Keratinocyte (primary cell): Measurements from ENCODE around the gene FAM236D. TPM values are rescaled to one million over a fixed set of nuclear protein-coding genes. Genes with fewer than 3 reads are reported as not detected.
"Not testable (repeated sequence)": the region's sequence is repeated elsewhere in the genome, so short reads cannot be mapped to it uniquely, and the experiment has no call there.

Experiments
- DNase-seq: peaks from one replicate; pipeline ENCODE4 v3.0.0-alpha.2; 2011; ENCODE audit warnings: low read depth, missing footprints, low spot score
- FAIRE-seq: peaks from 2 replicates; lab custom pipeline; 2011; peaks lifted over from hg19 to GRCh38; lab: Jason Lieb, UNC
- H2AFZ ChIP-seq: 2 replicates; pipeline ENCODE4 v1.6.0; 2012; ENCODE audit warnings: low read length, control low read depth, inconsistent platforms; ENCODE audit not compliant: control insufficient read depth
- H3K27ac ChIP-seq: 2 replicates; pipeline ENCODE4 v1.5.1; 2011; ENCODE audit warnings: low read length; ENCODE audit not compliant: control insufficient read depth, insufficient read depth
- H3K27me3 ChIP-seq: 3 replicates; pipeline ENCODE4 v1.6.0; 2011; ENCODE audit warnings: low read length; ENCODE audit not compliant: control insufficient read depth, insufficient read depth; ENCODE audit errors: extremely low read depth
- H3K36me3 ChIP-seq, 2 experiments: 2 replicates in 1 of 2; 3 replicates in 1 of 2; pipeline ENCODE4 v1.5.1; 2011; ENCODE audit warnings: low read length in 2 of 2, mild to moderate bottlenecking in 1 of 2; ENCODE audit not compliant: control insufficient read depth in 2 of 2, insufficient read depth in 2 of 2; ENCODE audit errors: extremely low read depth in 1 of 2
- H3K4me1 ChIP-seq: 3 replicates; pipeline ENCODE4 v1.5.1; 2011; ENCODE audit warnings: low read length; ENCODE audit not compliant: control insufficient read depth, insufficient read depth; ENCODE audit errors: extremely low read depth
- H3K4me2 ChIP-seq: 3 replicates; pipeline ENCODE4 v1.6.0; 2011; ENCODE audit warnings: low read depth, low read length; ENCODE audit not compliant: control insufficient read depth, insufficient read depth; ENCODE audit errors: extremely low read depth
- H3K4me3 ChIP-seq, 3 experiments: fragments of 200-600 bp in 1 of 3; sonication (generic) in 1 of 3; 2 replicates in 2 of 3; 3 replicates in 1 of 3; pipeline ENCODE4 v1.5.1; 2011 to 2016; ENCODE audit warnings: low read length in 3 of 3, mild to moderate bottlenecking in 3 of 3, control low read depth in 2 of 3, inconsistent platforms in 1 of 3, low read depth in 1 of 3, mixed read lengths in 1 of 3, mixed run types in 1 of 3, moderate library complexity in 1 of 3; ENCODE audit not compliant: control insufficient read depth in 2 of 3, insufficient read depth in 2 of 3; ENCODE audit errors: extremely low read depth in 1 of 3
- H3K79me2 ChIP-seq: 2 replicates; pipeline ENCODE4 v1.6.0; 2012; ENCODE audit warnings: low read length; ENCODE audit not compliant: control insufficient read depth, insufficient read depth
- H3K9ac ChIP-seq: 3 replicates; pipeline ENCODE4 v1.6.0; 2011; ENCODE audit warnings: low read length; ENCODE audit not compliant: control insufficient read depth, insufficient read depth; ENCODE audit errors: extremely low read depth
- H3K9me1 ChIP-seq: 3 replicates; pipeline ENCODE4 v1.6.0; 2011; ENCODE audit warnings: low read length; ENCODE audit not compliant: control insufficient read depth, insufficient read depth; ENCODE audit errors: extremely low read depth
- H3K9me3 ChIP-seq: 2 replicates; pipeline ENCODE4 v1.5.1; 2012; ENCODE audit warnings: low read depth, low read length; ENCODE audit not compliant: control insufficient read depth
- H4K20me1 ChIP-seq: 3 replicates; pipeline ENCODE4 v1.6.0; 2011; ENCODE audit warnings: low read length; ENCODE audit not compliant: control insufficient read depth, insufficient read depth; ENCODE audit errors: extremely low read depth
- dilution Hi-C: fragments of 300-500 bp; cut with MboI; formaldehyde crosslinking; loops from one replicate; pipeline ENCODE4 v1.7.0; 2020; ENCODE audit warnings: low sequenced_read_pairs; ENCODE audit not compliant: extremely low pct_ligation_motif_present
- polyA plus RNA-seq, 5 experiments: library from polyadenylated mRNA; depleted of rRNA in 3 of 5; stranded (reverse) in 3 of 5; stranded (forward) in 1 of 5; unstranded in 1 of 5; fragments of >200 nt; gene quantifications; 1 replicate in 1 of 5; 2 replicates in 3 of 5; 3 replicates in 1 of 5; pipeline versions ENCODE4 v1.2.1 to v1.2.3, GENCODE V29; 2011 to 2012; ENCODE audit warnings: missing spikeins in 2 of 5, low read depth in 1 of 5, low replicate concordance in 1 of 5

The FAM236D gene
- polyA plus RNA-seq, 1 donor (not counting 4 experiments of a cell fraction or from before 2014, with no cell fraction given) = not detected

DNA sequence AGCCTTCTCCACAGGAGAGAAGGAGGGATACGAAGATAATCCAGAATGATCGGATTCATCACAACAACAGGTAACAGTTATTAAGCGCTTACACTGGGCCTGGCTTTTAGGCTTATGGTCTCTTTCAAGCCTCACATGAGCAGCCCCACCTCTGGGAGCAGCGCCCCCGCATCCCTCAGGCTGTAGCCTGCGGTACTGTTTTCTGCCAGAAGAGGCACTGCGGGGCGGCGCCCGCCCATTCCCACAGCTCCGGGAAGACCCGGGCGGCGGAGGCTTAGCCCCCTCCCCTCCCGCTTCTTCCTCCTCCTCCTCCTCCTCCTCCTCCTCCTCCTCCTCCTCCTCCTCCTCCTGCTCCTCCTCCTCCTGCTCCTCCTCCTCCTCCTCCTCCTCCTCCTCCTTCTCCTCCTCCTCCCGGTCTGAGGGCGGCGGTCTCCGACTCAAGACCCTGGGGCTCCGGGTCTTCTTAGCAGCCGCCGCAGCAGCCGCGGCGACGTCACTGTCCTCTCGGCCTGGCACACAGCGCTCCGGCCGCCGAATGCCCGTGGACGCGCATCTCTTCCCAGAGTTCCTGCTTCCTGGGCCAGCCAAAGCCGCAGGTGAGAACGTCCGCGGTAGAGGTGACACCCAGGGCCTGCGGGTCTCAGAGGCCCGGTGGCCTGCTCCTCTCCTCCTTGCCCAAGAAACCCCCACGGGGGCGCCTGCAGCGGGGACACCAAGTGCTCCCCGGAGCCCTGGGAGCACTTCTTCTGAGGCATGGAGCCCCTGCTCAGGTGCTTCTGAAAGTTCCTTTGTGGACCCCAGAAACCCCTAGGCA lies 31.1 kb downstream of the FAM236D start, which contains the start of gene DMRTC1B:
DMRTC1B (plus strand) TSS at position 238 of the 814 bp plus-strand sequence. CDS start 68,246 bp downstream, outside the sequence.
- H3K9me3 ChIP-seq, H3K27ac ChIP-seq, H2AFZ ChIP-seq, H3K79me2 ChIP-seq, H3K27me3 ChIP-seq, H4K20me1 ChIP-seq, H3K4me3 ChIP-seq, DNase-seq, H3K9ac ChIP-seq, H3K36me3 ChIP-seq, dilution Hi-C loops, H3K4me1 ChIP-seq, H3K4me2 ChIP-seq, FAIRE-seq, H3K9me1 ChIP-seq: not testable (repeated sequence)

DNA sequence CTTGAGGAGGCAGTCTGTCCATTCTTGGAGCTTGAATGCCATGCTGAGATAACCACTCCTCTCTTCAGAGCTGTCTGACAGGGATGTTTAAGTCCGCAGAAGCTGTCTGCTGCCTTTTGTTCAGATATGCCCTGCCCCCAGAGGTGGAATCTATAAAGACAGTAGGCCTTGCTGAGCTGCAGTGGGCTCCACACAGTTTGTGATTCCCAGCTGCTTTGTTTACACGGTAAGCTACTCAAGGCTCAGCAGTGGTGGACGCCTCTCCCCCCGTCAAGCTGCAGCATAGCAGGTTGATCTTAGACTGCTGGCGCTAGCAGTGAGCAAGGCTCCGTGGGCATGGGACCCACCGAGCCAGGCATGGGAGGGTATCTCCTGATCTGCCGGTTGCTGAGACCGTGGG lies 47.6 kb downstream of the FAM236D start:
- H3K9me3 ChIP-seq, H2AFZ ChIP-seq, H3K4me2 ChIP-seq, FAIRE-seq, H4K20me1 ChIP-seq, DNase-seq, H3K9ac ChIP-seq, H3K27ac ChIP-seq, H3K9me1 ChIP-seq, H3K27me3 ChIP-seq, H3K4me3 ChIP-seq, H3K36me3 ChIP-seq, H3K4me1 ChIP-seq, H3K79me2 ChIP-seq, dilution Hi-C loops: not testable (repeated sequence)

Other genes with a start within 250 kb of the FAM236D start
- gene HDAC8, start 235.4 kb downstream of the FAM236D start, polyA plus RNA-seq = 22.4 to 27.3 TPM (median 23.8 TPM) in 3 replicates
- gene PHKA1, start 93.9 kb downstream of the FAM236D start, polyA plus RNA-seq = 5.7 to 7.1 TPM (median 5.7 TPM) in 3 replicates
- gene DMRTC1B, start 31.3 kb downstream of the FAM236D start, polyA plus RNA-seq = not detected in 3 replicates
- gene FAM236B, start 25.6 kb downstream of the FAM236D start, polyA plus RNA-seq = not detected in 3 replicates
- not detected in 3 replicates for gene FAM236C, start 104.4 kb upstream of the FAM236D start, polyA plus RNA-seq
- not detected in 3 replicates for gene FAM236A, start 130.0 kb upstream of the FAM236D start, polyA plus RNA-seq
- gene DMRTC1, start 135.6 kb upstream of the FAM236D start, polyA plus RNA-seq = not detected in 3 replicates
- gene PABPC1L2B, start 194.7 kb upstream of the FAM236D start, polyA plus RNA-seq = not detected in 3 replicates